K562 (cell line): ENCODE results near the gene SRSF6. TPM values are rescaled to one million over a fixed set of nuclear protein-coding genes. Genes with fewer than 3 reads are reported as not detected.

ENCODE experiments used
- ATAC-seq: fragments of 200-7000 bp; cut with Tn5 transposase; 3 replicates; pipeline ENCODE4 v1.9.1; 2020; ENCODE audit warnings: moderate library complexity
- BruUV-seq: library from RNA; stranded (reverse); fragments of 400-500 nt; replicated peaks from 2 replicates; lab custom pipeline; 2021; lab: Mats Ljungman, UMichigan
- CTCF ChIA-PET: fragments of 300-600 bp; formaldehyde crosslinking; extraction: SDS; loops from one replicate; lab custom pipeline; 2021; ENCODE audit warnings: low intra/inter-chr PET ratio; lab: Yijun Ruan, JAX
- POLR2A ChIA-PET: fragments of 300-600, 350-650 bp; sonication (Branson Sonifier 250); formaldehyde crosslinking; extraction: SDS; loops from one replicate; lab custom pipeline; 2021; ENCODE audit warnings: antibody characterized with exemption, inconsistent platforms; lab: Yijun Ruan, JAX
- DNase-seq, 4 experiments: peaks; one replicate each; pipeline versions ENCODE4 v3.0.0 to v3.0.0-alpha.2; 2011 to 2018; ENCODE audit warnings: low spot score in 3 of 4, mixed read lengths in 3 of 4; ENCODE audit errors: extremely low read depth in 1 of 4
- FAIRE-seq: peaks from 2 replicates; lab custom pipeline; 2011; peaks lifted over from hg19 to GRCh38; lab: Jason Lieb, UNC
- H2AFZ ChIP-seq: 2 replicates; pipeline ENCODE4 v1.6.0; 2011; ENCODE audit warnings: low read depth, low read length, control low read depth, inconsistent platforms
- H3K27ac ChIP-seq: fragments of 200-600 bp; 3 replicates; pipeline ENCODE4 v1.8.0; 2011; ENCODE audit warnings: low read depth, mild to moderate bottlenecking, control low read depth, inconsistent platforms, low read length, moderate library complexity, mixed read lengths; ENCODE audit errors: extremely low read depth
- H3K27me3 ChIP-seq, 2 experiments: fragments of 300-600 bp in 1 of 2; 2 replicates in 1 of 2; 3 replicates in 1 of 2; pipeline versions ENCODE4 v1.6.0 to v1.8.0; 2011; ENCODE audit warnings: inconsistent platforms in 2 of 2, low read length in 2 of 2, mild to moderate bottlenecking in 1 of 2, mixed read lengths in 1 of 2, moderate library complexity in 1 of 2; ENCODE audit not compliant: control insufficient read depth in 2 of 2, insufficient read depth in 2 of 2
- H3K36me3 ChIP-seq: fragments of 300-600 bp; 3 replicates; pipeline ENCODE4 v1.8.0; 2011; ENCODE audit warnings: mild to moderate bottlenecking, low read length, inconsistent platforms; ENCODE audit not compliant: control insufficient read depth, insufficient read depth
- H3K4me1 ChIP-seq, 2 experiments: fragments of 200-600 bp in 1 of 2; replicated peaks in 1 of 2; 2 replicates in 1 of 2; 3 replicates in 1 of 2; pipeline versions ENCODE4 v1.5.1 to v1.8.0; 2011; ENCODE audit warnings: inconsistent platforms in 2 of 2, low read length in 2 of 2, mild to moderate bottlenecking in 1 of 2, mixed read lengths in 1 of 2, moderate library complexity in 1 of 2; ENCODE audit not compliant: control insufficient read depth in 2 of 2, insufficient read depth in 2 of 2
- H3K4me2 ChIP-seq: 2 replicates; pipeline ENCODE4 v1.6.1; 2011; ENCODE audit warnings: low read length, control low read depth, inconsistent platforms, mixed read lengths; ENCODE audit not compliant: insufficient read depth
- H3K4me3 ChIP-seq: fragments of 200-600 bp; sonication (generic), shearing (Covaris generic); 2 replicates; pipeline ENCODE4 v1.5.1; 2016; ENCODE audit warnings: control low read depth, inconsistent platforms
- H3K79me2 ChIP-seq: fragments of 200-600 bp; 3 replicates; pipeline ENCODE4 v1.8.0; 2011; ENCODE audit warnings: low read length, inconsistent platforms; ENCODE audit not compliant: control insufficient read depth, insufficient read depth
- H3K9ac ChIP-seq, 2 experiments: 2 replicates each; pipeline versions ENCODE4 v1.6.0 to v1.6.1; 2011; ENCODE audit warnings: low read depth in 2 of 2, low read length in 2 of 2, control low read depth in 1 of 2, inconsistent platforms in 1 of 2, mild to moderate bottlenecking in 1 of 2, mixed read lengths in 1 of 2; ENCODE audit not compliant: insufficient read depth in 1 of 2
- H3K9me1 ChIP-seq: one replicate; pipeline ENCODE4 v1.6.0; 2011; ENCODE audit warnings: inconsistent platforms, mild to moderate bottlenecking, low read length, moderate library complexity; ENCODE audit not compliant: control insufficient read depth, insufficient read depth
- H3K9me3 ChIP-seq: replicated peaks from 2 replicates; pipeline ENCODE4 v1.5.1; 2011; ENCODE audit warnings: low read depth, low read length, inconsistent platforms; ENCODE audit not compliant: control insufficient read depth, insufficient read depth
- H4K20me1 ChIP-seq: replicated peaks from 2 replicates; pipeline ENCODE4 v1.6.1; 2011; ENCODE audit warnings: low read length, inconsistent platforms, mixed read lengths; ENCODE audit not compliant: control insufficient read depth, insufficient read depth
- ELK3 ChIP-seq: fragments of 450-650 bp; formaldehyde crosslinking; IDR thresholded peaks from 2 replicates; pipeline ENCODE4 v1.4.0; 2020; ENCODE audit warnings: mild to moderate bottlenecking
- EWSR1 ChIP-seq: fragments of 450-650 bp; IDR thresholded peaks from 2 replicates; pipeline ENCODE4 v1.6.1; 2018; ENCODE audit warnings: borderline replicate concordance, mild to moderate bottlenecking, low read depth, moderate library complexity; ENCODE audit not compliant: partially characterized antibody
- LCOR ChIP-seq: sonication (generic); formaldehyde crosslinking; IDR thresholded peaks from 2 replicates; pipeline ENCODE4 v1.8.0; 2022; ENCODE audit warnings: mild to moderate bottlenecking, missing genetic modification reagents
- MCM5 ChIP-seq: fragments of 450-650 bp; IDR thresholded peaks from 2 replicates; pipeline ENCODE4 v1.6.1; 2016; ENCODE audit warnings: low read depth
- NFE2 ChIP-seq: IDR thresholded peaks from 2 replicates; pipeline ENCODE4 v1.6.1; 2014; ENCODE audit warnings: antibody characterized with exemption, low read depth
- RNF219 ChIP-seq: fragments of 250-450 bp; sonication (Bioruptor Pico); IDR thresholded peaks from 2 replicates; pipeline ENCODE4 v1.5.0; 2022; ENCODE audit warnings: mild to moderate bottlenecking
- ZBED1 ChIP-seq: IDR thresholded peaks from 2 replicates; pipeline ENCODE4 v1.6.1; 2014
- ZNF76 ChIP-seq: fragments of 250-450 bp; sonication (Bioruptor Pico); IDR thresholded peaks from 2 replicates; pipeline ENCODE4 v1.4.0; 2020; ENCODE audit warnings: mild to moderate bottlenecking, moderate library complexity, borderline replicate concordance
- WGBS: fragments of 100-300 bp; shearing (Covaris generic); methylation state at CpG from one replicate; pipeline ENCODE4 v1.1.6; 2016; ENCODE audit warnings: low coverage, mixed read lengths; ENCODE audit not compliant: insufficient coverage; ENCODE audit errors: missing lambda C conversion rate; 5-methylcytosine and 5-hydroxymethylcytosine counted together
- in situ Hi-C: fragments of 300-500 bp; cut with MboI; formaldehyde crosslinking; loops from 4 replicates; pipeline ENCODE4 v1.15.0; 2018; ENCODE audit warnings: inconsistent platforms, mixed read lengths
- intact Hi-C: fragments of 100-400 bp; cut with micrococcal nuclease; formaldehyde crosslinking; loops from 2 replicates; pipeline ENCODE4 v1.14.2; 2022
- polyA plus RNA-seq, 8 experiments: library from polyadenylated mRNA; depleted of rRNA in 4 of 8; stranded (reverse) in 5 of 8; unstranded in 3 of 8; fragments of >200 nt; fragmentation: Nextera tagmentation in 2 of 8; fragmentation: Illumina TruSeq in 1 of 8; extraction: Ambion mirVana in 2 of 8; extraction: Trizol in 1 of 8; gene quantifications; 2 replicates each; pipeline versions ENCODE4 v1.2.1 to v1.2.3, GENCODE V29; 2011 to 2014; ENCODE audit warnings: inconsistent platforms in 1 of 8, missing spikeins in 1 of 8
- total RNA-seq, 7 experiments: library from RNA; depleted of rRNA in 6 of 7; stranded (reverse); fragments of >200 nt in 6 of 7; fragmentation: Illumina TruSeq in 2 of 7; extraction: Trizol in 2 of 7; gene quantifications; 2 replicates each; pipeline versions ENCODE4 v1.2.1 to v1.2.3, GENCODE V29; 2011 to 2021; ENCODE audit warnings: low replicate concordance in 1 of 7
- TF ChIP-seq, protein P1 (sequence below): sonication (generic); formaldehyde crosslinking; IDR thresholded peaks from 2 replicates; pipeline ENCODE4 v1.8.0; 2022; ENCODE audit warnings: mild to moderate bottlenecking, low read depth, missing genetic modification reagents
- TF ChIP-seq, protein P2 (sequence below), 2 experiments: fragments of 450-650 bp in 1 of 2; IDR thresholded peaks; 2 replicates each; pipeline ENCODE4 v1.6.1; 2011 to 2017; ENCODE audit warnings: low read depth in 2 of 2, antibody characterized with exemption in 1 of 2, borderline replicate concordance in 1 of 2, low read length in 1 of 2, mild to moderate bottlenecking in 1 of 2, mixed read lengths in 1 of 2; ENCODE audit not compliant: control insufficient read depth in 1 of 2

The SRSF6 gene
- total and polyA plus RNA-seq, 9 of the 15 experiments (the other 6 are each of a cell fraction or from before 2014, with no cell fraction given) = 52.4 to 165 (median 117) TPM

GRCh38 chr20:43434565-43434964 is 23.1 kb upstream of the SRSF6 start:
- in situ Hi-C loops (no loop called here), intact Hi-C loops (no loop called here)
- Histone ChIP-seq H3K9me1 (no peaks in the 10 kb centered on the region), H3K27ac (no peak overlapping the region), H3K79me2 (no peaks in the 10 kb centered on the region), H3K4me3 (no peak overlapping the region), H3K4me1 (peaks cover 0 to 12% of the 10 kb centered on the region in 2 experiments; a peak in 3 of 5 replicates), H3K9ac (no peak overlapping the region), H3K9me3 (no peaks in the 10 kb centered on the region), H4K20me1 (no peaks in the 10 kb centered on the region), H3K27me3 (peaks cover 3 to 9% of the 10 kb centered on the region in 2 experiments; a peak in 2 of 5 replicates), H3K4me2 (no peak overlapping the region), H3K36me3 (no peaks in the 10 kb centered on the region), H2AFZ (no peak overlapping the region)
- TF ChIP-seq ZBED1 (no peak), EWSR1 (no peak), RNF219 (CRISPR knock-in tag) (no peak), ZNF76 (CRISPR knock-in tag) (no peak), LCOR (no peak), MCM5 (no peak), ELK3 (CRISPR knock-in tag) (no peak), NFE2 (no peak)
- TF ChIP-seq, protein P1, sequence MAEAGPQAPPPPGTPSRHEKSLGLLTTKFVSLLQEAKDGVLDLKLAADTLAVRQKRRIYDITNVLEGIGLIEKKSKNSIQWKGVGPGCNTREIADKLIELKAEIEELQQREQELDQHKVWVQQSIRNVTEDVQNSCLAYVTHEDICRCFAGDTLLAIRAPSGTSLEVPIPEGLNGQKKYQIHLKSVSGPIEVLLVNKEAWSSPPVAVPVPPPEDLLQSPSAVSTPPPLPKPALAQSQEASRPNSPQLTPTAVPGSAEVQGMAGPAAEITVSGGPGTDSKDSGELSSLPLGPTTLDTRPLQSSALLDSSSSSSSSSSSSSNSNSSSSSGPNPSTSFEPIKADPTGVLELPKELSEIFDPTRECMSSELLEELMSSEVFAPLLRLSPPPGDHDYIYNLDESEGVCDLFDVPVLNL = no peak
- TF ChIP-seq, protein P2, sequence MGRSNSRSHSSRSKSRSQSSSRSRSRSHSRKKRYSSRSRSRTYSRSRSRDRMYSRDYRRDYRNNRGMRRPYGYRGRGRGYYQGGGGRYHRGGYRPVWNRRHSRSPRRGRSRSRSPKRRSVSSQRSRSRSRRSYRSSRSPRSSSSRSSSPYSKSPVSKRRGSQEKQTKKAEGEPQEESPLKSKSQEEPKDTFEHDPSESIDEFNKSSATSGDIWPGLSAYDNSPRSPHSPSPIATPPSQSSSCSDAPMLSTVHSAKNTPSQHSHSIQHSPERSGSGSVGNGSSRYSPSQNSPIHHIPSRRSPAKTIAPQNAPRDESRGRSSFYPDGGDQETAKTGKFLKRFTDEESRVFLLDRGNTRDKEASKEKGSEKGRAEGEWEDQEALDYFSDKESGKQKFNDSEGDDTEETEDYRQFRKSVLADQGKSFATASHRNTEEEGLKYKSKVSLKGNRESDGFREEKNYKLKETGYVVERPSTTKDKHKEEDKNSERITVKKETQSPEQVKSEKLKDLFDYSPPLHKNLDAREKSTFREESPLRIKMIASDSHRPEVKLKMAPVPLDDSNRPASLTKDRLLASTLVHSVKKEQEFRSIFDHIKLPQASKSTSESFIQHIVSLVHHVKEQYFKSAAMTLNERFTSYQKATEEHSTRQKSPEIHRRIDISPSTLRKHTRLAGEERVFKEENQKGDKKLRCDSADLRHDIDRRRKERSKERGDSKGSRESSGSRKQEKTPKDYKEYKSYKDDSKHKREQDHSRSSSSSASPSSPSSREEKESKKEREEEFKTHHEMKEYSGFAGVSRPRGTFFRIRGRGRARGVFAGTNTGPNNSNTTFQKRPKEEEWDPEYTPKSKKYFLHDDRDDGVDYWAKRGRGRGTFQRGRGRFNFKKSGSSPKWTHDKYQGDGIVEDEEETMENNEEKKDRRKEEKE (IDR thresholded peaks at IDR 0.05; ENCODE audit: borderline replicate concordance in 1 of 2, control insufficient read depth in 1 of 2, low read depth in 2 of 2, low read length in 1 of 2) = no peak
- POLR2A ChIA-PET = interaction anchor here (0.7 kb wide), 1 partner anchor 83 kb away, joined by 3 read pairs; no protein-coding TSS in a partner anchor
- DNase-seq (no peak), ATAC-seq (no peak), FAIRE-seq (no peak)
- 0% methylated on average over 6 of the region's 6 CpGs for WGBS
- CTCF ChIA-PET = no interaction called here
- BruUV-seq = no TSS peak
